ENCODE data around the gene WBP1. TPM values are rescaled to one million over a fixed set of nuclear protein-coding genes. Genes with fewer than 3 reads are reported as not detected.

Gene WBP1
- total and polyA plus RNA-seq, 10 of the 15 experiments (the other 5 are each of a cell fraction or from before 2014, with no cell fraction given) = 4.2 to 76.8 (median 43.8) TPM

DNA sequence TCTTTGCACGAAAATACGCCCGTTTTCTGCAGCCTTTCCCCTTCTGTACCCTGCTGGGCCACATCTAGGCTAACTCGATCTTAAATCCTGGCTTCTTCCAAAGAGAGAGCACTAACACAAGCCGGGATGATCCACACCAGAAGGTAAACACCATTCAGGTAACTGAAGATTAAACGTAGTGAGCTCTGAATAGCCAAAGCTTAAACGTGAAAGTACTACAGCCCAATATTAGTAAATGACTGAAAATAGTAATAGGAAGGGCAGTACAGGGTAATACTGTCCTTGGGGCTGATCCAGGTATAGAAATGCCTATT is 14.7 kb downstream of the WBP1 start:
- ChIA-PET SMC1A (ENCODE audit: uncharacterized antibody, unreplicated experiment) (interaction anchor here (0.6 to 2.4 kb wide), 12 partner anchors 9 to 472 kb away, joined by 3 to 11 read pairs (median 4); partner anchors contain the start of genes CCDC142 and TTC31), POLR2A (interaction anchor here (0.6 to 2.7 kb wide), 12 partner anchors 9 to 1064 kb away, joined by 3 to 22 read pairs (median 4); partner anchors contain the start of genes CCDC142, INO80B, TTC31 and WBP1), RAD21 (ENCODE audit: unreplicated experiment) (interaction anchor here (0.7 to 2.1 kb wide), 4 partner anchors 9 to 33 kb away, joined by 3 to 20 read pairs (median 4); partner anchors contain the start of genes CCDC142, TTC31 and WBP1), CTCF (interaction anchor here (0.6 to 2.7 kb wide), 10 partner anchors 9 to 223 kb away, joined by 3 to 20 read pairs (median 6); partner anchors contain the start of genes CCDC142 and TTC31)
- peak overlapping the region; percentile 89 for H3K4me3 ChIP-seq
- H4K20me1 ChIP-seq (ENCODE audit: control insufficient read depth, insufficient read depth) = no peaks in the 10 kb centered on the region
- FAIRE-seq = no peak
- H2AFZ ChIP-seq (ENCODE audit: control insufficient read depth, low read depth, low read length) = peak overlapping the region; percentile 91
- TSS peak; percentile 96 for BruUV-seq (replicated peaks)
- H3K4me1 ChIP-seq (ENCODE audit: control insufficient read depth, insufficient read depth, low read length) = 0 out of 2 replicates have a peak, but pooled peaks cover 6% of the 10 kb centered on the region
- H3K9ac ChIP-seq (ENCODE audit: control insufficient read depth, insufficient read depth, low read length) = peak overlapping the region; percentile 85
- intact Hi-C loops (cut with micrococcal nuclease; ENCODE audit: unreplicated experiment) (no loop called here), in situ Hi-C loops (cut with MboI) (no loop called here)
- H3K27ac ChIP-seq (ENCODE audit: control insufficient read depth, insufficient read depth) = peak overlapping the region; percentile 93
- H3K79me2 ChIP-seq (ENCODE audit: control insufficient read depth, insufficient read depth, low read length) = peaks cover 10% of the 10 kb centered on the region
- H3K4me2 ChIP-seq (ENCODE audit: control insufficient read depth, insufficient read depth) = peak overlapping the region; percentile 99
- TF ChIP-seq, protein P1, sequence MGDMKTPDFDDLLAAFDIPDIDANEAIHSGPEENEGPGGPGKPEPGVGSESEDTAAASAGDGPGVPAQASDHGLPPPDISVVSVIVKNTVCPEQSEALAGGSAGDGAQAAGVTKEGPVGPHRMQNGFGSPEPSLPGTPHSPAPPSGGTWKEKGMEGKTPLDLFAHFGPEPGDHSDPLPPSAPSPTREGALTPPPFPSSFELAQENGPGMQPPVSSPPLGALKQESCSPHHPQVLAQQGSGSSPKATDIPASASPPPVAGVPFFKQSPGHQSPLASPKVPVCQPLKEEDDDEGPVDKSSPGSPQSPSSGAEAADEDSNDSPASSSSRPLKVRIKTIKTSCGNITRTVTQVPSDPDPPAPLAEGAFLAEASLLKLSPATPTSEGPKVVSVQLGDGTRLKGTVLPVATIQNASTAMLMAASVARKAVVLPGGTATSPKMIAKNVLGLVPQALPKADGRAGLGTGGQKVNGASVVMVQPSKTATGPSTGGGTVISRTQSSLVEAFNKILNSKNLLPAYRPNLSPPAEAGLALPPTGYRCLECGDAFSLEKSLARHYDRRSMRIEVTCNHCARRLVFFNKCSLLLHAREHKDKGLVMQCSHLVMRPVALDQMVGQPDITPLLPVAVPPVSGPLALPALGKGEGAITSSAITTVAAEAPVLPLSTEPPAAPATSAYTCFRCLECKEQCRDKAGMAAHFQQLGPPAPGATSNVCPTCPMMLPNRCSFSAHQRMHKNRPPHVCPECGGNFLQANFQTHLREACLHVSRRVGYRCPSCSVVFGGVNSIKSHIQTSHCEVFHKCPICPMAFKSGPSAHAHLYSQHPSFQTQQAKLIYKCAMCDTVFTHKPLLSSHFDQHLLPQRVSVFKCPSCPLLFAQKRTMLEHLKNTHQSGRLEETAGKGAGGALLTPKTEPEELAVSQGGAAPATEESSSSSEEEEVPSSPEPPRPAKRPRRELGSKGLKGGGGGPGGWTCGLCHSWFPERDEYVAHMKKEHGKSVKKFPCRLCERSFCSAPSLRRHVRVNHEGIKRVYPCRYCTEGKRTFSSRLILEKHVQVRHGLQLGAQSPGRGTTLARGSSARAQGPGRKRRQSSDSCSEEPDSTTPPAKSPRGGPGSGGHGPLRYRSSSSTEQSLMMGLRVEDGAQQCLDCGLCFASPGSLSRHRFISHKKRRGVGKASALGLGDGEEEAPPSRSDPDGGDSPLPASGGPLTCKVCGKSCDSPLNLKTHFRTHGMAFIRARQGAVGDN (IDR thresholded peaks at IDR 0.05) = no peak
- 0 out of 2 replicates have a peak, but pooled peaks have one; percentile 24 for TF ChIP-seq MTA3 (IDR thresholded peaks at IDR 0.05; ENCODE audit: borderline replicate concordance, low read length)
- no peaks in the 10 kb centered on the region for H3K27me3 ChIP-seq (replicated peaks in 1 of 2; ENCODE audit: control insufficient read depth in 2 of 2, insufficient read depth in 2 of 2, low read length in 1 of 2)
- peak; percentile 9; the same call in 1 of the 3 replicates for ATAC-seq
- no peaks in the 10 kb centered on the region for H3K9me3 ChIP-seq (replicated peaks; ENCODE audit: control insufficient read depth, insufficient read depth, low read length)
- peaks cover 0 to 3% of the 10 kb centered on the region in 2 experiments; a peak in 2 of 4 replicates for H3K36me3 ChIP-seq (ENCODE audit: control insufficient read depth in 2 of 2, insufficient read depth in 2 of 2, low read length in 1 of 2)
- DNase-seq (ENCODE audit: low read depth, low spot score) = no peak
- 9% methylated on average over 7 of the region's 7 CpGs for WGBS (ENCODE audit: insufficient coverage, insufficient replicate concordance, low lambda C conversion rate, missing lambda C conversion rate)
